Activated CD8-positive, alpha-beta T cell treated with anti-CD3 and anti-CD28 coated beads for 36 hours (primary cell): ENCODE measurements around the gene OR5K2. TPM values are rescaled to one million over a fixed set of nuclear protein-coding genes. Genes with fewer than 3 reads are reported as not detected.

Experiments used
- ATAC-seq: fragments of 200-7000 bp; cut with Tn5 transposase; one replicate; pipeline ENCODE4 v1.10.0; 2021; ENCODE audit warnings: mild to moderate bottlenecking, moderate library complexity
- CTCF ChIA-PET: fragments of 350-600 bp; sonication (Branson Sonifier 250); formaldehyde crosslinking; loops from one replicate; lab custom pipeline; 2021; ENCODE audit warnings: antibody characterized with exemption; lab: Charles Lee
- POLR2A ChIA-PET: fragments of 350-600 bp; sonication (Branson Sonifier 250); formaldehyde crosslinking; loops from one replicate; lab custom pipeline; 2021; ENCODE audit warnings: antibody characterized with exemption; lab: Charles Lee
- DNase-seq: peaks from one replicate; pipeline ENCODE4 v3.0.0-alpha.2; 2020
- H3K27ac Mint-ChIP-seq: one replicate; pipeline ENCODE4 v1.8.0; 2021; ENCODE audit warnings: mild to moderate bottlenecking, mixed read lengths
- H3K27me3 Mint-ChIP-seq: one replicate; pipeline ENCODE4 v1.8.0; 2021; ENCODE audit warnings: mixed read lengths
- H3K36me3 Mint-ChIP-seq: one replicate; pipeline ENCODE4 v1.8.0; 2021; ENCODE audit warnings: low read depth, mixed read lengths
- H3K4me1 Mint-ChIP-seq: one replicate; pipeline ENCODE4 v1.8.0; 2021; ENCODE audit warnings: low read depth, mixed read lengths
- H3K4me3 Mint-ChIP-seq: one replicate; pipeline ENCODE4 v1.8.0; 2021; ENCODE audit warnings: mild to moderate bottlenecking, moderate library complexity, mixed read lengths
- H3K9me3 Mint-ChIP-seq: one replicate; pipeline ENCODE4 v1.8.0; 2021; ENCODE audit warnings: mixed read lengths
- intact Hi-C: fragments of 100-400 bp; cut with micrococcal nuclease; formaldehyde crosslinking; loops from one replicate; pipeline ENCODE4 v1.10.0; 2022
- total RNA-seq, 2 experiments: library from RNA; stranded (reverse); gene quantifications; one replicate each; pipeline ENCODE4 v1.2.3, GENCODE V29; 2021
- TF ChIP-seq, protein P1 (sequence below): fragments of 200-600 bp; IDR thresholded peaks from one replicate; pipeline ENCODE4 v1.8.0; 2022; ENCODE audit warnings: antibody characterized with exemption, mild to moderate bottlenecking

The OR5K2 gene
- total RNA-seq, 2 experiments from 2014 or later: not detected

- Mint-ChIP-seq H3K9me3 (no peaks in the 10 kb centered on the region), H3K4me1 (peaks cover 16% of the 10 kb centered on the region), H3K36me3 (peaks cover 11% of the 10 kb centered on the region), H3K27ac (no peak overlapping the region), H3K27me3 (no peaks in the 10 kb centered on the region), H3K4me3 (no peak overlapping the region)
- DNase-seq: no peak
- TF ChIP-seq, protein P1, sequence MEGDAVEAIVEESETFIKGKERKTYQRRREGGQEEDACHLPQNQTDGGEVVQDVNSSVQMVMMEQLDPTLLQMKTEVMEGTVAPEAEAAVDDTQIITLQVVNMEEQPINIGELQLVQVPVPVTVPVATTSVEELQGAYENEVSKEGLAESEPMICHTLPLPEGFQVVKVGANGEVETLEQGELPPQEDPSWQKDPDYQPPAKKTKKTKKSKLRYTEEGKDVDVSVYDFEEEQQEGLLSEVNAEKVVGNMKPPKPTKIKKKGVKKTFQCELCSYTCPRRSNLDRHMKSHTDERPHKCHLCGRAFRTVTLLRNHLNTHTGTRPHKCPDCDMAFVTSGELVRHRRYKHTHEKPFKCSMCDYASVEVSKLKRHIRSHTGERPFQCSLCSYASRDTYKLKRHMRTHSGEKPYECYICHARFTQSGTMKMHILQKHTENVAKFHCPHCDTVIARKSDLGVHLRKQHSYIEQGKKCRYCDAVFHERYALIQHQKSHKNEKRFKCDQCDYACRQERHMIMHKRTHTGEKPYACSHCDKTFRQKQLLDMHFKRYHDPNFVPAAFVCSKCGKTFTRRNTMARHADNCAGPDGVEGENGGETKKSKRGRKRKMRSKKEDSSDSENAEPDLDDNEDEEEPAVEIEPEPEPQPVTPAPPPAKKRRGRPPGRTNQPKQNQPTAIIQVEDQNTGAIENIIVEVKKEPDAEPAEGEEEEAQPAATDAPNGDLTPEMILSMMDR: no peak
- intact Hi-C loops: no loop called here
- CTCF ChIA-PET: interaction anchor here (0.7 to 1.2 kb wide), 2 partner anchors 10 to 102 kb away, joined by 3 read pairs; no protein-coding TSS in a partner anchor
- ATAC-seq: no peak
- POLR2A ChIA-PET: no interaction called here
These were observed 2.5 kb downstream of the OR5K2 start for GRCh38 chr3:98500019-98500418.

- ChIA-PET CTCF (no interaction called here), POLR2A (interaction anchor here (0.6 to 0.7 kb wide), 2 partner anchors 38 to 707 kb away, joined by 3 read pairs; no protein-coding TSS in a partner anchor)
- H3K4me3 Mint-ChIP-seq: no peak overlapping the region
- peaks cover 4% of the 10 kb centered on the region for H3K9me3 Mint-ChIP-seq
- H3K4me1 Mint-ChIP-seq: peaks cover 16% of the 10 kb centered on the region
- ATAC-seq (no peak), DNase-seq (no peak)
- no peaks in the 10 kb centered on the region for H3K27me3 Mint-ChIP-seq
- peaks cover 16% of the 10 kb centered on the region for H3K36me3 Mint-ChIP-seq
- no peak overlapping the region for H3K27ac Mint-ChIP-seq
- intact Hi-C loops: no loop called here
- TF ChIP-seq, protein P1: no peak
These were observed 3.8 kb downstream of the OR5K2 start for GRCh38 chr3:98501270-98501669.

DNA sequence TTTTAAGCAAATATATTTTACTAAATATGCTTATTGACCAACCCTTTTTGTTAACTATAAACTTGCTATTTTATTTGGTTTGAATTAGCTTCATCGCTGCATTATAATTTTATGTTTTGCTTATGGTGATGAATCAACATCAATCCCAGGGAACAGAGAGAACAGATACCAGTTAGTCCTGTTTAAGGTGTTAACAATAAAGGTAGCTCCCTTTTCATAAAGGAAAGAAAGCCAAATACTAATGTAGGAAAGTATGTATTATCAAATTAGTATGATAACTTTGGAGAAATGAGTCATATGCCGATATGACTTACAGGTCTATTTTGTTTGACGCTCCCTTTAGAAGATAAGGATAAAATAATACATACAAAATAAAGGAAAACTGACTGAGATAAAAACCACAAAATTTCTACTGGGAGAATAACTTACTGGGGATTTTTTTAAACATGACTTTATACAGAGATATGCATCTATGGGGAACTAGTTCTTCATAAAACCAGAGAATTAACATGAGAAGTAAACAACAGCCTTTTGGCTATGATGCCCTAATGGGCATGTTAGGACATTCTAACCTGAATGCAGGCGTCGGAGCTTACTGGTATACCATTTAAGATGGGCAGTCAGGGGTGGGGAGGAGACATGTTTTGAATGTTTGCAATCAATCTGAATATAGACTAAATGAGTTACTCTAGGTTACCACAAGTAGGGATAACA is 4.5 kb downstream of the OR5K2 start:
- no peak for ATAC-seq
- no peak overlapping the region for H3K4me3 Mint-ChIP-seq
- TF ChIP-seq, protein P1: no peak
- H3K36me3 Mint-ChIP-seq: peaks cover 22% of the 10 kb centered on the region
- ChIA-PET CTCF (no interaction called here), POLR2A (interaction anchor here (0.6 to 0.9 kb wide), 2 partner anchors 11 to 708 kb away, joined by 3 read pairs; no protein-coding TSS in a partner anchor)
- H3K4me1 Mint-ChIP-seq: peaks cover 16% of the 10 kb centered on the region
- H3K27me3 Mint-ChIP-seq: no peaks in the 10 kb centered on the region
- peaks cover 4% of the 10 kb centered on the region for H3K9me3 Mint-ChIP-seq
- intact Hi-C loops: no loop called here
- no peak for DNase-seq
- H3K27ac Mint-ChIP-seq: no peak overlapping the region

DNA sequence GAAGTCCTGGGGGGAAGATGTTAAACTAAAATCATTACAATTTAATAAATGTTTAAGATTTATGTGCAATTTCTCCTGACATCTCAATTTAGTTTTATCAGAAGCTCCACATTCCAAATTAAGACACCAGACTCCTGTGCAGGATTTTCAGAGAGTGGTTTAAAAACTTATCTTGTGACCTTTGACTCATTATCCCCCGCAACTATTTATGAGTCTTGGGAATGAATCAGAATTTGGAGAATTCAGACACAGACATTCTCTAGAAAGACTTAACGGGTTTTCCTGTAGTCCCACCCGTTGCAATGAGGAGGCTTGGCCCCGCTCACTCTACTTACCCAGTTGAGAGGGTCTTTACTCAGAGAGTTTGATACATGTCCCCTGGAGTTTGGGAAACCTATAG is 7.1 kb downstream of the OR5K2 start:
- ChIA-PET POLR2A (no interaction called here), CTCF (interaction anchor here (1.1 to 1.3 kb wide), 2 partner anchors 69 to 92 kb away, joined by 4 read pairs; no protein-coding TSS in a partner anchor)
- Mint-ChIP-seq H3K4me3 (no peak overlapping the region), H3K27ac (no peak overlapping the region), H3K4me1 (peaks cover 22% of the 10 kb centered on the region), H3K36me3 (peaks cover 34% of the 10 kb centered on the region), H3K9me3 (peaks cover 4% of the 10 kb centered on the region), H3K27me3 (no peaks in the 10 kb centered on the region)
- ATAC-seq (no peak), DNase-seq (no peak)
- TF ChIP-seq, protein P1: no peak
- intact Hi-C loops: no loop called here

DNA sequence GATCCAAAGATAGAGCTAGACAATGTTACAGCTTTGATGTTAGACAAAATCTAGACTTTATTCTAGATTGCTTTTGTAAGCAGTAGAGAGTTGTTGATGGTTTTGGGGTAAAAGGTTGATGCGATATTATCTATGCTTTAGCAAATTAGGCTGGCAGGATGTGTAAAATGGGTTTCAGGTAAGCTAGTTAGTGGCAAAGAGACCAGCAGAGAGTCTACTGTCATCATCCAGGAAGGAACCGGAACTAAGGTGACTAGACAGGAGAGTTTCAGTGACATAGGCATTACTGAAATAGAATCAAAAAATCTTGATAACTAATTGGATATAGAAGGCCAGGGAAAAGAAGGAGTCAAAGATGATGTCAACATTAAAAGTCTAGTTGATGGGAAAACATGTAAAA is 11.1 kb downstream of the OR5K2 start:
- Mint-ChIP-seq H3K27ac (no peak overlapping the region), H3K4me3 (no peak overlapping the region), H3K9me3 (peaks cover 4% of the 10 kb centered on the region), H3K27me3 (no peaks in the 10 kb centered on the region), H3K36me3 (peaks cover 56% of the 10 kb centered on the region), H3K4me1 (peaks cover 20% of the 10 kb centered on the region)
- DNase-seq: no peak
- ChIA-PET POLR2A (interaction anchor here (0.7 to 0.8 kb wide), 2 partner anchors 10 to 13 kb away, joined by 3 read pairs; no protein-coding TSS in a partner anchor), CTCF (no interaction called here)
- no peak for ATAC-seq
- intact Hi-C loops: no loop called here
- TF ChIP-seq, protein P1: no peak
